ENCODE measurements around the gene PNKD. TPM values are rescaled to one million over a fixed set of nuclear protein-coding genes. Genes with fewer than 3 reads are reported as not detected.

Gene PNKD
- total and polyA plus RNA-seq, 8 donors = 35.1 to 121 (median 111) TPM

GRCh38 chr2:218393750-218394290 is 123.5 kb downstream of the PNKD start:
- Histone ChIP-seq H3K27me3 (no peaks in the 10 kb centered on the region), H3K4me3 (no peak overlapping the region), H3K4me1 (peaks cover 20 to 47% (median 34%) of the 10 kb centered on the region in 4 donors), H3K27ac (peak overlapping the region in 1 of 5 donors; percentile 100), H3K36me3 (peaks cover 0 to 5% (median 0%) of the 10 kb centered on the region in 4 donors), H3K9me3 (no peaks in the 10 kb centered on the region)
- DNase-seq = no peak
- TF ChIP-seq POLR2A (IDR thresholded peaks at IDR 0.05) = no peak
- no peak for TF ChIP-seq EP300 (IDR thresholded peaks at IDR 0.05)
- TF ChIP-seq CTCF (IDR thresholded peaks at IDR 0.05) = no peak
- no peak for TF ChIP-seq POLR2AphosphoS5 (IDR thresholded peaks at IDR 0.05)
- 50 to 61% (median 59%) methylated on average over 8 of the region's 8 CpGs for WGBS, 5 donors
- intact Hi-C loops (cut with DNase I; ENCODE audit: low total_unique reads) = loop anchor here (10.0 kb wide), 1 partner anchor 89 kb away; no protein-coding TSS in a partner anchor

GRCh38 chr2:218394298-218395089 is 124.2 kb downstream of the PNKD start:
- Histone ChIP-seq H3K36me3 (peaks cover 0 to 5% (median 0%) of the 10 kb centered on the region in 4 donors), H3K27ac (peak overlapping the region; percentile 20 to 100 (median 98)), H3K4me3 (no peak overlapping the region), H3K27me3 (no peaks in the 10 kb centered on the region), H3K4me1 (peaks cover 24 to 50% (median 37%) of the 10 kb centered on the region in 4 donors), H3K9me3 (no peaks in the 10 kb centered on the region)
- TF ChIP-seq EP300 (IDR thresholded peaks at IDR 0.05) (no peak), CTCF (IDR thresholded peaks at IDR 0.05) (no peak), POLR2A (IDR thresholded peaks at IDR 0.05) (no peak), POLR2AphosphoS5 (IDR thresholded peaks at IDR 0.05) (no peak)
- no peak for DNase-seq
- WGBS, 5 donors = 76 to 81% (median 77%) methylated on average over 10 to 13 of the region's 13 CpGs
- intact Hi-C loops (cut with DNase I; ENCODE audit: low total_unique reads) = loop anchor here (10.0 kb wide), 1 partner anchor 90 kb away; no protein-coding TSS in a partner anchor

GRCh38 chr2:218395090-218395444 is 124.7 kb downstream of the PNKD start:
- TF ChIP-seq POLR2AphosphoS5 (IDR thresholded peaks at IDR 0.05) (no peak), POLR2A (IDR thresholded peaks at IDR 0.05) (no peak), CTCF (IDR thresholded peaks at IDR 0.05) (no peak), EP300 (IDR thresholded peaks at IDR 0.05) (no peak)
- Histone ChIP-seq H3K36me3 (peaks cover 0 to 2% (median 0%) of the 10 kb centered on the region in 4 donors), H3K4me3 (peak overlapping the region in 2 of 4 donors; percentile 74 to 94), H3K9me3 (no peaks in the 10 kb centered on the region), H3K27me3 (no peaks in the 10 kb centered on the region), H3K27ac (peak overlapping the region; percentile 20 to 100 (median 100)), H3K4me1 (peaks cover 24 to 50% (median 37%) of the 10 kb centered on the region in 4 donors)
- DNase-seq = no peak
- intact Hi-C loops (cut with DNase I; ENCODE audit: low total_unique reads) = loop anchor here (10.0 kb wide), 1 partner anchor 90 kb away; no protein-coding TSS in a partner anchor
- WGBS, 5 donors = 71 to 91% (median 87%) methylated on average over 6 of the region's 6 CpGs

GRCh38 chr2:218395456-218395825 is 125.1 kb downstream of the PNKD start:
- H3K4me1 ChIP-seq = peaks cover 24 to 50% (median 37%) of the 10 kb centered on the region in 4 donors
- DNase-seq = no peak
- TF ChIP-seq POLR2A (IDR thresholded peaks at IDR 0.05) = no peak
- H3K9me3 ChIP-seq = no peaks in the 10 kb centered on the region
- 18 to 31% (median 21%) methylated on average over 16 of the region's 16 CpGs for WGBS, 5 donors
- H3K4me3 ChIP-seq = peak overlapping the region; percentile 74 to 97 (median 94)
- no peaks in the 10 kb centered on the region for H3K27me3 ChIP-seq
- H3K27ac ChIP-seq = peak overlapping the region; percentile 98 to 100 (median 100)
- intact Hi-C loops (cut with DNase I; ENCODE audit: low total_unique reads) = loop anchor here (10.0 kb wide), 1 partner anchor 91 kb away; no protein-coding TSS in a partner anchor
- H3K36me3 ChIP-seq = no peaks in the 10 kb centered on the region

Measured in stomach (tissue), 9 donors.